Smooth muscle cell (in vitro differentiated cells): ENCODE results near the gene PRKAR1B. TPM values are rescaled to one million over a fixed set of nuclear protein-coding genes. Genes with fewer than 3 reads are reported as not detected.
"Not testable (repeated sequence)": the region's sequence is repeated elsewhere in the genome, so short reads cannot be mapped to it uniquely, and the experiment has no call there.

ENCODE experiments used
- DNase-seq: peaks from one replicate; lab custom pipeline; 2025; ENCODE audit not compliant: unreplicated experiment; lab: John Stamatoyannopoulos, UW
- H2AFZ ChIP-seq: fragments of 200-600 bp; sonication (generic); 2 replicates; pipeline ENCODE4 v1.6.0; 2016; ENCODE audit warnings: antibody characterized with exemption, low read depth, mild to moderate bottlenecking
- H3F3A ChIP-seq: fragments of 200-600 bp; sonication (generic); 2 replicates; pipeline ENCODE4 v1.6.0; 2017; ENCODE audit warnings: antibody characterized with exemption, low read depth
- H3K27ac ChIP-seq: fragments of 200-600 bp; sonication (generic); 2 replicates; pipeline ENCODE4 v1.5.1; 2016; ENCODE audit warnings: low read depth, mild to moderate bottlenecking
- H3K27me3 ChIP-seq: fragments of 200-600 bp; sonication (generic); 2 replicates; pipeline ENCODE4 v1.6.1; 2016; ENCODE audit warnings: low read depth, mild to moderate bottlenecking
- H3K36me3 ChIP-seq: fragments of 200-600 bp; sonication (generic); 2 replicates; pipeline ENCODE4 v1.5.1; 2016; ENCODE audit warnings: low read depth
- H3K4me1 ChIP-seq: fragments of 200-600 bp; sonication (generic); 2 replicates; pipeline ENCODE4 v1.5.1; 2016; ENCODE audit warnings: low read depth
- H3K4me2 ChIP-seq: fragments of 200-600 bp; sonication (generic); 2 replicates; pipeline ENCODE4 v1.6.0; 2016; ENCODE audit warnings: mild to moderate bottlenecking
- H3K4me3 ChIP-seq: fragments of 200-600 bp; sonication (generic); 2 replicates; pipeline ENCODE4 v1.5.1; 2016; ENCODE audit warnings: mild to moderate bottlenecking
- H3K79me2 ChIP-seq: fragments of 200-600 bp; sonication (generic); 2 replicates; pipeline ENCODE4 v1.6.0; 2016; ENCODE audit warnings: low read depth, mild to moderate bottlenecking
- H3K9ac ChIP-seq: fragments of 200-600 bp; sonication (generic); 2 replicates; pipeline ENCODE4 v1.6.0; 2016; ENCODE audit warnings: low read depth
- H3K9me3 ChIP-seq: fragments of 200-600 bp; sonication (generic); replicated peaks from 2 replicates; pipeline ENCODE4 v1.5.1; 2016; ENCODE audit warnings: low read depth
- H4K20me1 ChIP-seq: fragments of 200-600 bp; sonication (generic); 2 replicates; pipeline ENCODE4 v1.6.0; 2016; ENCODE audit warnings: low read depth
- WGBS: methylation state at CpG from one replicate; pipeline ENCODE4 v1.1.7; 2016; ENCODE audit warnings: low lambda C conversion rate; 5-methylcytosine and 5-hydroxymethylcytosine counted together
- polyA plus RNA-seq: library from polyadenylated mRNA; unstranded; fragments of >200 nt; fragmentation: Nextera tagmentation; extraction: Ambion mirVana; gene quantifications from 2 replicates; pipeline ENCODE4 v1.2.1, GENCODE V29; 2016
- total RNA-seq: library from RNA; depleted of rRNA; stranded (reverse); fragments of >200 nt; gene quantifications from 2 replicates; pipeline ENCODE4 v1.2.3, GENCODE V29; 2014
- TF ChIP-seq, protein P1 (sequence below): fragments of 200-600 bp; sonication (generic); IDR thresholded peaks from 2 replicates; pipeline ENCODE4 v1.5.1; 2017; ENCODE audit warnings: borderline replicate concordance, mild to moderate bottlenecking, antibody characterized with exemption; ENCODE audit not compliant: insufficient read depth, poor library complexity, severe bottlenecking

PRKAR1B gene
- total and polyA plus RNA-seq, 2 experiments from 2014 or later: 5.3 to 10.1 TPM

- H3F3A ChIP-seq: no peaks in the 10 kb centered on the region
- TF ChIP-seq, protein P1, sequence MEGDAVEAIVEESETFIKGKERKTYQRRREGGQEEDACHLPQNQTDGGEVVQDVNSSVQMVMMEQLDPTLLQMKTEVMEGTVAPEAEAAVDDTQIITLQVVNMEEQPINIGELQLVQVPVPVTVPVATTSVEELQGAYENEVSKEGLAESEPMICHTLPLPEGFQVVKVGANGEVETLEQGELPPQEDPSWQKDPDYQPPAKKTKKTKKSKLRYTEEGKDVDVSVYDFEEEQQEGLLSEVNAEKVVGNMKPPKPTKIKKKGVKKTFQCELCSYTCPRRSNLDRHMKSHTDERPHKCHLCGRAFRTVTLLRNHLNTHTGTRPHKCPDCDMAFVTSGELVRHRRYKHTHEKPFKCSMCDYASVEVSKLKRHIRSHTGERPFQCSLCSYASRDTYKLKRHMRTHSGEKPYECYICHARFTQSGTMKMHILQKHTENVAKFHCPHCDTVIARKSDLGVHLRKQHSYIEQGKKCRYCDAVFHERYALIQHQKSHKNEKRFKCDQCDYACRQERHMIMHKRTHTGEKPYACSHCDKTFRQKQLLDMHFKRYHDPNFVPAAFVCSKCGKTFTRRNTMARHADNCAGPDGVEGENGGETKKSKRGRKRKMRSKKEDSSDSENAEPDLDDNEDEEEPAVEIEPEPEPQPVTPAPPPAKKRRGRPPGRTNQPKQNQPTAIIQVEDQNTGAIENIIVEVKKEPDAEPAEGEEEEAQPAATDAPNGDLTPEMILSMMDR: no peak
- no peaks in the 10 kb centered on the region for H3K27me3 ChIP-seq
- H3K79me2 ChIP-seq: no peaks in the 10 kb centered on the region
- no peaks in the 10 kb centered on the region for H3K4me1 ChIP-seq
- no peak overlapping the region for H3K9ac ChIP-seq
- no peak overlapping the region for H3K4me2 ChIP-seq
- no peaks in the 10 kb centered on the region for H3K36me3 ChIP-seq
- no peaks in the 10 kb centered on the region for H3K9me3 ChIP-seq
- no peak overlapping the region for H2AFZ ChIP-seq
- H3K27ac ChIP-seq: no peak overlapping the region
- H4K20me1 ChIP-seq: no peaks in the 10 kb centered on the region
- 90% methylated on average over 18 of the region's 18 CpGs for WGBS
- DNase-seq: no peak
- H3K4me3 ChIP-seq: no peak overlapping the region
Measured at GRCh38 chr7:553636-554111, 173.4 kb downstream of the PRKAR1B start.

DNA sequence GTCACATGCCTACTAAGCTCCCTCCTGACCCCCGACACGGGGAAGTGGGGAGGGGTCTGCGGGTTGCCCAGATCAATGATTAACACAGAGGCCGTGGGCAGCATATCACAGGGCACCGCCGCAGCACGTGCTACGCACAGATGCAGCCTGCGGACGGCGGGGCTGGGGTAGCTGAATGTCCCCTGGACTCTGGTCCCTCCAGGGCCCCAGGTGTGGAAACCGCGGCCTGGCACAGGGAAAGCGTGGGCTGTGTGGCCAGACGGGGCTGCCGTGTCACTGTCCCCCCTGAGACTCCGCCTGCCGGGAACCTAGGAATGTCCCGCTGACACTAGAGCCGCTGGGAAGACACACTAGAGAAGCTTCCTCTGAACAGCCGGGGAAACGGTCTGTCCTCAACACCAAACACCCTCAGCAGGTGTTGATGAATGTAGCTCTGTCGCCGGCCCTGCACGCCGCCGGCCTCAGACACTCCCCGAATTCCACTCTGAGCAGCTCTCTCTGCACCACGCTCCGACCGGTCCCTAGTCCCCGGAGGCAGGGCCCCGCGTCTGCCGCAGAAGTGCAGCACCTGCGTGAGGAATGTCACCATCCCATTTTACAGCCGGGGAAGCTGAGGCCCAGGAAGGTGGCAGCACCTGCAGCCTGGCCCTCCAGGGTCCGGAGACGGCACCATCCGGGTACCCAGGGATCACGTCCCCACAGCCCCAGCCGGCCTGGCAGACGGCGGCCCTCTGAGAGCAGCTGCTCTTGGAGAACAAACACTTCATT, 174.0 kb downstream of the PRKAR1B start:
- no peaks in the 10 kb centered on the region for H3F3A ChIP-seq
- no peak overlapping the region for H3K9ac ChIP-seq
- WGBS: 94% methylated on average over 43 of the region's 44 CpGs
- H3K9me3 ChIP-seq: no peaks in the 10 kb centered on the region
- no peak overlapping the region for H3K4me3 ChIP-seq
- no peak overlapping the region for H3K27ac ChIP-seq
- no peak overlapping the region for H3K4me2 ChIP-seq
- no peak overlapping the region for H2AFZ ChIP-seq
- TF ChIP-seq, protein P1: no peak
- no peak for DNase-seq
- H3K79me2 ChIP-seq: no peaks in the 10 kb centered on the region
- H4K20me1 ChIP-seq: no peaks in the 10 kb centered on the region
- H3K27me3 ChIP-seq: no peaks in the 10 kb centered on the region
- H3K4me1 ChIP-seq: no peaks in the 10 kb centered on the region
- H3K36me3 ChIP-seq: no peaks in the 10 kb centered on the region

DNA sequence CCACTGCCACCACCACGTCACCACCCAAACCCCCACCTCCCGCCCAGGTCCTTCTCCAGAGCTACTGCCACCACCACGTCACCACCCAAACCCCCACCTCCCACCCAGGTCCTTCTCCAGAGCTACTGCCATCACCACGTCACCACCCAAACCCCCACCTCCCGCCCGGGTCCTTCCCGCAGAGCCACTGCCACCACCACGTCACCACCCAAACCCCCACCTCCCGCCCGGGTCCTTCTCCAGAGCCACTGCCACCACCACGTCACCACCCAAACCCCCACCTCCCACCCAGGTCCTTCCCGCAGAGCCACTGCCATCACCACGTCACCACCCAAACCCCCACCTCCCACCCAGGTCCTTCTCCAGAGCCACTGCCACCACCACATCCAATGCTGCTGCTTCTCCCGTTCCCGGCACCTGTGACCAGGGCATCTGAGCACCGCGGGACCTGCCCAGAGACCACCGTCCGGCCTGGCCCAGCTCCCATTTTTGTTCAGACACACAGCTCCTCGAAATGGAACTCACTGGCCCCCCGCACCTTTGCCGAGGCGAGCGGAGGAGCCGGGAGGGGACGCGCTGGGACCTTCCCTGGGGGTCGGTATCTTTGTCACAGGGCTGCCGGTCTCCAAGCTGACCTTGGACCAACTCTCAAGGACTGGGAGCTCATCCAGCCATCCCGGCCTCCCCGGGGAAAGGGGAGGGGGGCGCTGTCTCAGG, 174.8 kb downstream of the PRKAR1B start:
- not testable (repeated sequence) for DNase-seq, H3F3A ChIP-seq, H3K36me3 ChIP-seq, H3K4me2 ChIP-seq, H3K79me2 ChIP-seq, H3K9me3 ChIP-seq, H2AFZ ChIP-seq, H3K9ac ChIP-seq, H3K4me1 ChIP-seq, H3K4me3 ChIP-seq, H3K27ac ChIP-seq, H4K20me1 ChIP-seq, H3K27me3 ChIP-seq
- WGBS: 93% methylated on average over 21 of the region's 32 CpGs

- not testable (repeated sequence) for H3K9ac ChIP-seq, H3K27ac ChIP-seq, H4K20me1 ChIP-seq, H3K4me2 ChIP-seq, DNase-seq, H3K27me3 ChIP-seq, H3F3A ChIP-seq, H2AFZ ChIP-seq, H3K79me2 ChIP-seq, H3K36me3 ChIP-seq, H3K9me3 ChIP-seq, H3K4me3 ChIP-seq, H3K4me1 ChIP-seq
- WGBS: 97% methylated on average over 6 of the region's 9 CpGs
Measured at GRCh38 chr7:551615-551970, 175.5 kb downstream of the PRKAR1B start.
